Posterior vena cava (tissue), 2 donors: ENCODE data around the gene ACBD4. TPM values are rescaled to one million over a fixed set of nuclear protein-coding genes. Genes with fewer than 3 reads are reported as not detected.
A peak's percentile ranks its signal among the peaks of the same experiment; 100 is the strongest.
"Not testable (repeated sequence)": the region's sequence is repeated elsewhere in the genome, so short reads cannot be mapped to it uniquely, and the experiment has no call there.

Experiments used
- DNase-seq: peaks from one replicate; pipeline ENCODE4 v3.0.0-alpha.2; 2020; ENCODE audit warnings: low spot score
- intact Hi-C, 2 donors: fragments of 100-400 bp; cut with DNase I; formaldehyde crosslinking; loops; one replicate each; pipeline versions ENCODE4 v1.14.1 to v1.14.2; 2022 to 2023
- total RNA-seq, 2 donors: library from RNA; stranded (reverse); fragmentation: NEBNext Ultra II Directional; extraction: Animal tissue kit (Norgen Biotek cat#: 25700); gene quantifications; one replicate each; pipeline ENCODE4 v1.2.1, GENCODE V29; 2021
- donor health status: DM: yes; HTN: yes; CAD: no.
- donor health status: DM: yes; HTN: yes; CAD: no.

ACBD4 gene
- total RNA-seq, 2 donors from 2014 or later: 10.8 to 12.9 TPM

DNA sequence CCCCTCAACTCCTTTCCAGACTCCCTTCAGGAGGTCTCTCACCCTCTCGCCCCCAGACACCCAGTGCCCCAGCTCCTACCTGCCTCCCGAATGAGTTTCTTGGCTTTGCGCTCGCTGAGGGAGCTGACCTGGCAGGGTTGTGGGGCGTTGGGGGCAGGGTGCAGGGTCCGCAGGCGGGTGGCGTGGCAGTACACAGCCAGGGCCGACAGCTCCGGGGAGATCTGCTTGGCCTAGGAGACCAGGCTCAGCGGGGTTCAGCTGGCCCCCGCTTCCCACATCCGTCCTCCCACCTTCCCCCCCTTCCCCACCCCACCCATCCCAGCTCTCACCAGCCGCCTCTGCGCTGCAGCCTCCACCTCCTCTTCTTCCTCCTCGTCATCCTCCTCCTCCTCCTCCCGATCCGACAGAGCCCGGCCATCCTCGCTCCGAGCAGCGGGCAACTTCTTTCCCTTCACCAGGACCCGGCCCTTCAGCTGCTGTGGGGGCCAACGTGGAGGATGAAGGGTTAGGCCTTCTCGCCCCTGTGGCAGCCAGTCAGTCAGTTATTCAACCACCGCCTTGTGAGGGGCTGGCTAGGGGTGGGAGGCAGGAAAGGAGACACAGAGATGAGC is 20.4 kb upstream of the ACBD4 start:
- intact Hi-C loops: no loop called here
- DNase-seq: no peak

GRCh38 chr17:45115871-45116270 is 19.6 kb upstream of the ACBD4 start:
- intact Hi-C loops: no loop called here

DNA sequence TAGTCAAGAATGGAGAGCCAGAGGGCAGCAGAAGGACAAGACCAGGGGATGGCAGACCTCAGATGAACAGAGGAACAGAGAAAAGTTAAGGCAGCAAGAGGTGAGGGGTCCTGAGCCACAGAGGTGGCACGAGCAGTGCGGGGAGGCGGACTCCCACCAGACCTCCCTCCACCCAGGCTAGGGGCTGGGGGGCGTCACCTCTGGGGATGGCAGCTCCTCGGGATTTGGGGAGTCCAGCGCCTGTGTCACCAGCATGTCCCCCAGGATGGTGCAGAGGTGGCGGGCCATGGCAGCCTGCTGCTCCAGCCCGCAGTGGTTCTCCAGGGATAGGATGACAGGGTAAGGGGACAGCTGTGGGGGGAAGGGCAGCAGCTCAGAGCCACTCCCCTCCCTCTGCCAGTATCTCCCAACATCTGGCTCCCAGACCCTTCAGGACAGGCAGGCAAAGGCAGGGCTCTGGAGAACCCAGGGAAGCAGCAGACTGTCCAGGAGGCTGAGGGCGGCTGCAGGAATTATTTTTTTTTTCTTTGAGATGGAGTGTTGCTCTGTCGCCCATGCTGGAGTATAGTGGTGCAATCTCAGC is 19.0 kb upstream of the ACBD4 start:
- intact Hi-C loops: no loop called here
- no peak for DNase-seq

More at GRCh38 chr17:45115871-45116270, 19.6 kb upstream of the ACBD4 start:
- DNase-seq: no peak

GRCh38 chr17:45117334-45117733 is 18.2 kb upstream of the ACBD4 start:
- no peak for DNase-seq
- intact Hi-C loops: no loop called here

- intact Hi-C loops: no loop called here
- no peak for DNase-seq
Measured at GRCh38 chr17:45117848-45118646, 17.4 kb upstream of the ACBD4 start.

GRCh38 chr17:45118691-45119090 is 16.8 kb upstream of the ACBD4 start:
- intact Hi-C loops: no loop called here

GRCh38 chr17:45119964-45120363 is 15.5 kb upstream of the ACBD4 start:
- intact Hi-C loops: no loop called here
- DNase-seq: no peak

More at GRCh38 chr17:45118691-45119090, 16.8 kb upstream of the ACBD4 start:
- DNase-seq: no peak

GRCh38 chr17:45120558-45120957 is 14.9 kb upstream of the ACBD4 start:
- DNase-seq: no peak
- intact Hi-C loops: no loop called here

DNA sequence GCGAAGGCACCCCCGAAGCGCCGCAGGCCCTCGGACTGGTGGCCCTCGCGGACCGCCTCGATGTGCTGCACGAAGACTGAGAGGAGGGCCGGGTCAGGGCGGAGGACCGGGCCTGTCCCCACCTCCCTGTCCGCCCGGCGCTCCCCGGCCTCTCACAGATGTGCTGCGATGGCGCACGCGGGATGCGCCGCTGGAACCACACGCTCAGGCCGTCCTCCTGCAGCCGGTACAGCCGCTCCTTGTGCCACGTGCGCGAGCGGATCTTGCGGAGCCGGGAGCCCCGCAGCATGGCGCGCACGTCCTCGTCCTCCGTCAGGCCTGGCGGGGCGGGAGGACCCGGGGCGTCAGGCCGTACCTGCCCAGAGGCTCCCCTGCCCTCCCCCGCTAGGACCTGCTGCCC is 14.4 kb upstream of the ACBD4 start:
- intact Hi-C loops: loop anchor here in 1 of 2 donors (1.0 kb wide), 1 partner anchor 26 kb away; no protein-coding TSS in a partner anchor
- no peak for DNase-seq

GRCh38 chr17:45123076-45123770 is 12.3 kb upstream of the ACBD4 start:
- DNase-seq: no peak
- intact Hi-C loops: no loop called here

DNA sequence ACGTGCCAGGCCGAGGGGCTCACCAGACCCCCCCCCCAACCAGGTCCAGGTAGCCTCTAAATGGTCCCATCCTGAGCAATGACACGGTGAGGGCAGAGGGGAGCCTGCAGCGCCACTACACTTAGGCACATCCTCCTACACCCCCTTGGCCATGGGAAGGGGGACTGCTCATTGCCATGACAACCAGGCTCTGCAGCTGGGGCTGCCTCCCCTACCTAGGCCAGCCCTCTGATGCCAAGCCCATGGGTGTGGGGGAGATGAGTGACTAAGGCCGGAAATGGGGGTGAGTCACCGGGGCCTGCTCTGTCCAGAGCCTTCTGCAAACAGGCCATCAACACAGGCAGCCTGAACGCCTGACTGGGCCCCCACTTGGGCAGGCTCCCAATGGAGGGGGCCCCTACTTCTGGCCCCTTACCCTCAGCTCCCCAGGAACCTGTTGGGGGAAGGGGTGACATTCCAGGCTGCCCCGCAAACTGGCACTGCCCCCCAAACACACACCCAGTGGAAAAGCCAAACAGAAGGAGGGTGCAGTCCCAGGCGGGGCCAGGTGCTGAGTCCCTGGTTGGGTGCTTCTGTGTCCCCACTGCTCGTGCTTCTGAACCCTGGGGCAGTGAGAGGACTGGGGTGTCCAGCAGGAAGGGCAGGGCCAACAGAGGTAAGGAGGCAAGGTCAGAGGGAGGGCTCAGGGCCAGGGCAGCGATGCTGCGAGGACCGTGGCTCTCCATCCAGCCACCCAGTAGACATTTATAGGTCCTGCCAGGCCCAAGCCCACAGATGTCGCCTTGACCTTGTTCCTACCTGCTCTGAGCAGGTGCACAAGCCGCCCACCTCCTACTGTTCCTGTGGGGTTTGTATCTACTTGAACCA is 11.3 kb upstream of the ACBD4 start:
- intact Hi-C loops: no loop called here
- DNase-seq: peak; percentile 93

DNA sequence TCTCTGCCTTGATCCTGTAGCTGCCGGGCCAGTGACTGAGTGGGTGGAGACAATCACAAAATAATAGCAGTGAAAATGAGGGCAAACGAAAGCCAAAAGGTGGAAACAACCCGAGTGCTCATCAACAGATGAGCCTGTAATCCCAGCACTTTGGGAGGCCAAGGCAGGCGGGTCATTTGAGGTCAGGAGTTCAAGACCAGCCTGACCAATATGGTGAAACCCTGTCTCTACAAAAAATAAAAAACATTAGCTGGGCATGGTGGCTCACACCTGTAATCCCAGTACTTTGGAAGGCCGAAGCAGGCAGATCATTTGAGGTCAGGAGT is 10.7 kb upstream of the ACBD4 start:
- DNase-seq, intact Hi-C loops: not testable (repeated sequence)

DNA sequence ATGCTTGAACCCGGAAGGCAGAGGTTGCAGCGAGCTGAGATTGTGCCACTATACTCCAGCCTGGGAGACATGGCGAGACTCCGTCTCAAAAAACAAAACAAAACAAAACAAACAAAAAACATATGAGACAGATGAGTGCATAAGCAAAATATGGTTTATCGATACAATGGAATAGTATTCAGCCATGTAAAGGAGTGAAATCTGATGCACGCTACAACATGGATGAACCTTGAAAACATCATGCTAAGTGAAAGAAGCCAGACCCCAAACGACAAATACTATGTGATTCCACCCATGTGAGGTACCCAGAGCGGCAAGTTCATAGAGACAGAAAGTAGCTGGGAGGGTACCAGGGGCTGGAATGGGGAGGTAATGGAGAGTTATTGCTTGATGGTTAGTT is 10.0 kb upstream of the ACBD4 start:
- intact Hi-C loops: no loop called here
- DNase-seq: no peak

GRCh38 chr17:45127207-45127547 is 8.3 kb upstream of the ACBD4 start:
- no peak for DNase-seq

DNA sequence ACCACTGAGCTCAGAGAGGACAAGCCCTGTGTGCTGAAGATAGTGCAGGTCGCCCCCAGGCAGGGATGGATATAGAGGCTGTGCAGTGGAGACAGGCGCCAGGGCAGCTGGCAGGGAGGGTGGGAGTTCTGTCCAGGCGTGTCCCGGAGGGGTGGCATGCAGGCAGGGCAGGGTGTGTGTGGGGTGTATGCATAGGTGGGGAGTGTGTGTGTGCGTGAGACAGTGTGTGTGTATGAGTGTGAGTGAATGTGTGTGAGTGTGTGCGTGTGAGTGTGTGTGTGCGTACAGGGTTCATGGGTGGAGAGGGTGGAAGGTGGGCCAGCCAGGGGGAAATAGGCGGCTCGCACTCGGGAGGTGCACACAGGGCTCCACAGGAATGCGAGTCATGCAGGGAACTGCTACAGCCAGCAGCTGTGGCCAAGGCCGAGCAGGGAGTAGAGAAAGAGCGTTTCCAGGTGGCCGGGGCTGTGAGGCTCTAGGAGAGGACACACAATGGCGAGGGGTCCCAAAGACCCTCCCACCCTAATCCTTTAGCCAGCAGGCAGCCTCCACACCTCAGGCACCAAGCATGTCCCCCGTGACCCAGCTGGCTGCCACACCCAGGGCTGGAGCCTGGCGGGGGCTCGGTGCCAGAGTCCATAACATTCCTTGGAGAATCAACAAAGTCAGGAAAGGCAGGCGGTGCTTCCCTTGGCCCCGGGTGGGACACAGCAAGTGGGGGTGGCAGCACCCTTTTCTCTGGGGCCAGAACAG is 7.8 kb upstream of the ACBD4 start:
- no peak for DNase-seq
- intact Hi-C loops: no loop called here

More at GRCh38 chr17:45127207-45127547, 8.3 kb upstream of the ACBD4 start:
- intact Hi-C loops: no loop called here

- no peak for DNase-seq
- intact Hi-C loops: no loop called here
Measured at GRCh38 chr17:45128331-45128730, 7.2 kb upstream of the ACBD4 start.

- no peak for DNase-seq
- intact Hi-C loops: no loop called here
Measured at GRCh38 chr17:45128989-45129388, 6.5 kb upstream of the ACBD4 start.

DNA sequence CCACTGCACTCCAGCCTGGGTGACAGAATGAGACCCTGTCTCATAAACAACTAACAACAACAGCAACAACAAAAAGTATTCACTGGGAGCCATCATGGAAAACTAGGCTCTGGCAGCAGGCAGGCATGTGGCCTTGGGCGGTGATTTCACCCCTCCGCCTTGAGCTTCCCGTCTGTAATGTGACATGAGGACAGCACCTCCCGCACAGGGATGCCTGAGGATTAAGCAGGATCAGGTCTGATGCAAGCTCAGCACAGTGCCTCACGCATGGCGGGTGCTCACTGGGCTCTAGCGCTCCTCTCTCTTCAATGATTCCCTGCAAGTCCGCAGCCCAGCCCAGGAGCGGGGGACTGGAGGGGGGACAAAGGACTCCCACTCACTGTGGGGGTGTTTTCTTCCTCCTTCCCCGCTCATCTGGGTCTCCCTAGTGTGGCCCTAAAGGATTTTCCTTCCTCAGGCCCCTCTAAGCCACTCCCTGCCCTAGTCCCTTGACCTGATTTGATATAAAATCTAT is 6.0 kb upstream of the ACBD4 start:
- intact Hi-C loops: no loop called here
- DNase-seq: no peak
